Stimulated activated CD4-positive, alpha-beta T cell treated with anti-CD3 and anti-CD28 coated beads, Interleukin-1b, Interleukin-23, amount 100 ng/mL, for 4 hours (primary cell): ENCODE measurements around the gene PRDM5.

Source experiments
- DNase-seq, 2 donors: peaks; one replicate each; pipeline ENCODE4 v3.0.0-alpha.2; 2020; ENCODE audit warnings: low read depth in 2 of 2

PRDM5 gene

DNA sequence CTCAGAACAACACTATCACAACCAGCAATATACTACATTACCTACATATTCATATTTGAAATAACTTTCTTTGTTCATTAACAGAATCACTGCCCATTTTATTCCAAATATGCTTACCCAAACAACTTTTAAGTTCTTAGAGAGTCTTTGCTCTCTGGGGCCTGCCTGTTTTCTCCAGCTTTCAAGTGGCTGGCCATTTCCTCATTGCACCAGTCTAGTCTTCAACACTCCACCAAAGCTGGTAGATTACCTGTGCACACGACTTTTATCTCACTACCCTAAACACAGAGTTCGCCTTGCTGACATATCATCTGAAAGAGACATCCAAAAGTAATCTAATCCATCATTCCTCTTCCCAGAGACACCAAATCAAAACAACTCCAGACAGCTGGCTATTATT is 66.2 kb downstream of the PRDM5 start:
- DNase-seq, result no peak

DNA sequence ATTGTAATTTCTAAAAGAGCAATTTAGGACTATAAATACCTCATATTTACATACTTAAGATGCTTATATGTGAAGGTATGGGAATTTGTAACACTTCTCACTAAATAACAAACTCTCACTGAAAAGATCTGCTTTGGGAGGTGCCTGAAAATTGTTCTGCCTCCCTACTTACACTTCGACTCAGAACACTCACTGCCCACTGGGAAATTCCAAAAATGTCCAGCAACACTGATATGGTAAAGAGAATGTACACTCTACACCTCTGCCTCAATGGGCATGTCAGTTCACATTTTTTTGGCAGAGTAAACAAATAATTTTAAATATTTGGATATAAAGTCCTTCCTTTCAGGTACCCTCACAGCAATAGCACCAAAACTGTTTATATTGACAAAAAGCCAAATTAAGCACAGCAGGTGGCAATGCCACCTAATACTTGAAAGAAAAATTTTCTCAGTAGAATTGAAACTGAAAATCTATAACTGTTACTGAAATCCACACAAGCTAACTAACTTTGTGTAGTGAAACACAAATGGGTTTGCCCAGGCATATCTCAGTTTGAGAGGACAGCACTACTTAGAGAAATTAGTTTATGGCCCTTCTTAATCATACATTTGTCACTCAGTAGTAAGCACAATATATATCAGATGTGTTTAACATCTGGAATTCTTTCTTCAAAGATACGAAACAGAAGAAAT is 67.1 kb downstream of the PRDM5 start:
- DNase-seq, result no peak

DNA sequence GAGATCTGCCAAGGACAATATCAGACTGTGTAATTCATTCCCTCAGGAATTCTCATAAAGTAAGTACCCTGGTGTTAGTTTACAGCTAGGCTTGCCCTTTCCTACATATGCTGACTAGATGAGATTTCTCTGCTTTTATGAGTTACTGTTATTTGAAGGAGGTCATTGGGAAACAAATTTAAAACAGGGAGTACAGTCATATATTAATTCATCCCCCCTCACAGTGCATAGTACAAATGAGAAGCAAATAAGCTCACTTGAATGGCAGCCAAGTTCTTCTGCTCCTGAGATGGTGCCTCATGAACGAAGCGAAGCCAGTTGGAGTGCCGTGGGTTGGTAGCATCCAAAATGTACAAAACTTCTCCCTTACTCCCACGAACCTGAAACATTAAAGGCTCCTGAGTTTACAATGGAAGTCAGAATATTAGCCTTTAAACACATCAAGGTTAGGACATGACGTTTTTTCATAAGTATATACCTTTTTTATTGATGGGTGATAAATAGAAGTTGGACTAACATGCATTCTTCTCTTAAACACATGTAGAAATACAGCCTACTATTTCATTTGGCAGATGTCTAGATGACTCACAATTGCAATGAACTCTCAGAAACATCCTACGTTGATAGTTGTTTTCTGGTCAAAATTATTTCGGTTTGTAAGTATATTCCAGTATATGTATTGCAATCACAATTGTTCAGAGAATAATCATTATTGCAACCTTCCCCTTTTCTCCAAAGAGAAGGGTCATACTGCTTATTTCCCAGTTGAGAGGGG is 69.2 kb downstream of the PRDM5 start:
- no peak for DNase-seq

DNA sequence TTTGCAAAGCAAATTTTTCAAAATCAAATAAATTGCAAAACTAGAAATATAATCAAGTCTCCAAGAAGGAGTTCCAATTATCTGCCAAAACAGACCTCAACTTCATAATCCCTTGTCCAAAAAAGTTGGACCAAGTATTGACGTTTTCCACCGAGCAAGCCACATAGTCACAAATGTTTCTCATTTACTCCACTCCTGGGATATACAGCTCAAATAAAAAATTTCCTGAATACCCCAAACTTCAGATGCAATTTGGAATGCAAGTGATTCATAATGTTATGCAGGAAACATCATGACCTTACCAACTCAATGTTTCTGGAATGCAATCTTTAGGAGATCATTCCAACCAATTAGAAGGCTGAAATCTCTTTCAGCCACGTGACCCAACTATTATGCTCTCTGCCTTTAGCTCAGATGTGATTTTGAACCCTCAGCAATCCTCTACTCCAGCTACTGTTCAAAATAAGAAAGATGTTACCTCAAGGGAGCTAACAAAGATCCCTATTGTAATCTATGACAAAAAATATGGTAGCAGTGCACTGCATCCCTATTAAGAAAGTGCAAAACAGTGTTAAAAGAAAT is 72.4 kb downstream of the PRDM5 start:
- DNase-seq, result no peak

DNA sequence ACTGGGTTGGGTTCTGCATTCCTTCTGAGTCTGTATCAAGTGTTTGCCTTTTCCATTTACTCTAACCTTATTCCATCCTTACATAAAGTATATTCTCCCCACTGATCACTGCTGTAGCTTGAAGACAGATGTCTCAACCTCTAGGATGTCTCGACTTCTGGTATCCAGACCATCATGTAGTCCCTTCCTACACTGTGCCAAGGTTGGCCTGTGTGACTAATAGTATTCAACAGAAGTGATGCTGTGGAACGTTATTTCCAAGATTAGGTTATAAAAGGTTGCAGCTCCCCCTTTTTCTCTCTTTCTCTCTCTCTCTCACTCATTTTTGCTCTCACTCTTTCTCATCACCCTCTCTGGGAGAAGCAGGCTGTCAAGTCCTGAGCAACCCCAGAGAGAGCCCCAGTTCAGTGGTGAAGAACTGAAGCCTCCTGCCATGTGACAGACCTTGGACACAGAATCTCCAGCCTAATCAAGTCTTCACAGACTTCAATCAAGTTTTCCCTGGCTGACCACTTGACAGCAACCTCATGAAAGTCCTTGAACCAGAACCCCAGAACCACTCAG is 75.4 kb downstream of the PRDM5 start:
- no peak for DNase-seq

DNA sequence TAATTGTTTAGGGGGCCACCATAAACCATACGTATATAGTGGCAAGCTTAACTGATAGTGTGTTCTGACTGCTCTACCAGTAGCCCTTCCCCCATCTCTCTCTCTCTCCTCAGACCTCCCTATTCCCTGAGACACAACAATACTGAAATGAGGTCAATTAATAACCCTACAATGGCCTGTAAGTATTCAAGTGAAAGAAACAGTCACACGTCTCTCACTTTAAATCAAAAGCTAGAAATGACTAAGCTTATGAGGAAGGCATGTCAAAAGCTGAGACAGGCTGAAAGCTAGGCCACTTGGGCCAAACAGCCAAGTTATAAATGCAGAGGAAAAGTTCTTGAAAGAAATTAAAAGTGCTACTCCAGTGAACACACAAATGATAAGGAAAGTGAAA is 78.0 kb downstream of the PRDM5 start:
- no peak for DNase-seq

DNA sequence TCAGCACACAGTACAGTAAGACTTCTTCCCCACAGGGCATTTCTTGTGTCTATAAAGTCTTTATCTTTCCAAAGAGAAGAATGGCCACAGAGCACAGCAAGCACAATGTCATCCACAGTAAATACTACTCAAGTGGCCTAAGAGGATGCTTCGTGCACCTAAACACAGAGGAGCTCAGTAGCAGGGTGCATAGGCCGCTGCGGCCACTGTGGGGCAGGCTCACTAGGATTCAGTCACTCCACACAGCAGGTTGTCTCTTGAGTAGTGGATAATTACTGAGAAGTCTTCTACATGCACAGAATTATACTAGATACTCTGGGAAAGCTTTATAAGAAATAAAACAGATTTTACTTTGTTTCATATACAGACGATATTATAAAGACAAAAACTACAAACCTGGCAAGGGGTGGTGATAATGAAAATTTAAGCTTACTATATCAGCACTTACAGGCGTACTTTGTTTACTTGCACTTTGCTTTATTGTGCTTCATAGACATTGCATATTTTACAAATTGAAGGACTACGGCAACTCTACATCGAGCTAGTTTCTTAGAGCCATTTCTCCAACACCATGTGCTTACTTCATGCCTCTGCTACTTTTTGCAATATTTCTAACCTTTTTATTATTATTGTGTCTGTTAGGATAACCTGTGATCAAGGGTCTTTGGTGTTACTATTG is 78.5 kb downstream of the PRDM5 start:
- no peak for DNase-seq

DNA sequence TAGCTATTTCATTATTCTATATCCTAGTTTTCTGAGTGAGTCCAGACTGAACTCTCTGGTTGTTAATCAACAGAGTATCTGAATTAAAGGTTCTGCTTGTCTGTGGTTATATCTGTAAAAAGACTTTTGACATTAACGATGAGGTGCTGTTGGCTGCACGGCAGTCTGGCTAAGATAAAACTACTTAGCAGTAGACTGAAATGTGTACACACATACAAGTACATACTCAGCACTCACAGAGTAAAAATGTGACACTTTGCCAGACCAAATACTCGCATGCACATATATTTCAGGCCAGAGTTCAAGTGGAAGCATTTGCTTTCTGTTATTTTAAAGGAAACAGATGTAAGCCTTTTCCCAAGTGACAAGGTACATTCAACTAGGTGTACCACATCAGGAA is 80.5 kb downstream of the PRDM5 start:
- DNase-seq, result no peak

DNA sequence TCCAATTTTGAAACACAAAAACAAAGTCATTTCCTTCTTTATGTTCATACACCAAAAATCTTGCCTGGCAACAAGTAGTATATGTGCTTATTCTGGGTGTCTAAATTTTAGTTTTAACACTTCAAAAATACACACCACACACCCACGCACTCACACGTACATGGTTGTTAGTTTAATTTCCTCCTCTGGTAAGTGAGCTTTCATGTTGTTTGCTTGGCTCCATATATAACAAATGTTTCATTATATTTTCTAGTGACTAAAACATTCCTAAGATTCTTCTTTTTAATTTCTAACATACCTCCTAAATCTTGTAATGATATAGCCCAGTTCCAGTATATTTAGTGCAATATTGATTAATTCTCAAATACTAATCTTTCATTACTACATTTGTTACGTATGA is 80.9 kb downstream of the PRDM5 start:
- no peak for DNase-seq

DNA sequence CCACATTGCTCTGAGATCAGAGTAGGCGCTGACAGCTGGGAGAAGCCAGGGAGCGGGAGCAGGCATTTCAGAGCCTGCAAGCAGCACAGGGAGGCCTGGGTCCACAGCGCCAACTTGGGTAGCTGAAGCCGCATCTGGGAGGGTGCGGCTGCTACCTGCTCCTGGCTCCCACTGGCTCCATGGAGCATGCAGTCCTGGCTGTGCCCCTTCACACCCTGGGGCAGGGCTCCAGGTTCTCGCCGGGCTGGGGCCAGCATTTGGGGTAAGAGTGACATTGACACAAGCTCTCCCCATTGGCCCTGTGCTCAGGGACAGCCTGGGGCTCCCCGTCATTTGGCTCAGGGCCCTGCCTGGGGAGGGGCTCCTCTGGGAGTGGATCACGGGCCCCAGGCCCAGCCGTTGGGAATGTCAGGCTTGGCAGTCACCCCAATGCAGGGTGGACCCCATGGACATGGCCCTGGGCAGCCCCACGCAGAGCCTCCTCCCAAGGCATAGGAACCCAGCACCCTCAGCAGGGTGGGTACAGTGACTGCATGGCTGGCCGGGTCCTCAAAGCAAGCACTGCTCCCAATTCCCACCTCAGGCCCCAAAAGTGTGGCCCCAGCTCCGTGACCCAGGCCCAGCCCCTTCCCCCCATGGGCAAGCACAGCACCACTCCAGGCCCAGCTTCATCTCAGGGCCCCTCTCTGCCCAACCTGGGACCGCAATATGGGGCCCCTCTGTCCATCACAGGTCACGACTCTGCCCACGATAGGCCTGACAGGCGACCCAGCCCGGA is 82.4 kb downstream of the PRDM5 start:
- no peak for DNase-seq

DNA sequence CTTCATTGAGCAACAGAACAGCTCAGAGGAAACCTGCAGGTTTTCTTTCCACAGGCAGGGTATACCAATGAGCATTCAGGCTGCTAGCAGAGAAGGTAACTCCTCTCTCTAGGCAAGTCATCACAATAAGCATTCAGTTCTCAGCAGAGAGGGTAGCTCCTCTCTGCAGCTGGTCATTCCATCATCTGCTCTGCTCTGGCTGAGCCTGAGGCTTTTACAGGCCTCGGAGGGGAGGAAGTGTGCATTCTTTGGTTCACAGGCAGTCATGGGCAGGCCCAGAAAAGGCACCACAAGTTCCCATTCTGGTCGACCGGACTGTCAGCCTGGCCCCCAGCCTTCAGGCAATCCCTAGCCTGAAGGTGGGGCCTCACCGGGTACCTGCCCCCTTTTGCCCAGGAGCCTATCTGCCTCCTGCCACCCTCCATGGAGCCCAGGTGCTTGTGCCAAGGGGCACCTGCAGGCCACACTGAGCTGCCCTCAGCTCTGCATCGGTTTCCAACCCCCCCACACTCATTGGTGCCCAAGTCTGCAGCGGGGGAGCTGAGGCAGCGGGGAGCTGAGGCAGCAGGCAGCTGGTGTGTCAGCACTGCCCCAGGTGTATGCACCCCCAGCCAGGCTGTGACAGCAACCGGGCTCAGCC is 83.1 kb downstream of the PRDM5 start:
- DNase-seq, result no peak

DNA sequence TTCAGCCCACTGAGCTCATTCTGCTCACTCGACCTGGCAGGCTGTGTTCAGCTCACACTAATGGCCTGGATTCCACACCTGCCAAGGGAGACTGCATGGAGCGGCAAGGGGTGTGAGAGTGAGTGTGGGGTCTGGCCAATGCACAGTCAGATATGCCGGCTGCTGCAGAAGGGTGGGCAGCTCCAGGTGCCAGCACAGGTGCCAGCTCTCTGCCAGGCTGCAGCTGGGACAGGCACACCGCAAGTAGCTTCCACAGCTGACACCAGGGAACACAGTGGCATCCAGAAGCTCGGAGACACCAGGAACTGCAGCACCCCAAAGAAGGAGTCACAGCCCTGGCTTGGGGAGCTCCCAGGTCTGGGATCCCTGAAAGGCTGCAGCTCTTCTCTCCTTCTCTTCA is 83.7 kb downstream of the PRDM5 start:
- DNase-seq, result no peak

DNA sequence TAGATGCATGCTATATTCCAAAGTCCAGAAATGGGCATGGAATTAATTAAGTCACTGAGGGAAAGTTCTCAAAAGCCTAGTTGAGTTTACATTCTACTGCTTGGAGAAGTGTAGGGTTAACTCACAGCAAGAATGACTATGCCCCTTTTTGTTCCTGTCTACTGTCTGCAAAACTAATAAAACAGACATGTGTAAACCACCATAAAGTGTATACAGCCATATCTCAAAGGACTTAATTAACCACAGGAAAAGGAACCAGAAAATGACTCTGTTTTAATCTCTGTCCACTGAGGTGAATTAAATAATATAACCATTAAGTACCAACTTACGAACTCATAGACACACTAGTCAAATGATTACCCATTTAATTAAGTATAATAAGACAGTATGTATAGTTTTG is 84.9 kb downstream of the PRDM5 start:
- DNase-seq, result no peak

DNA sequence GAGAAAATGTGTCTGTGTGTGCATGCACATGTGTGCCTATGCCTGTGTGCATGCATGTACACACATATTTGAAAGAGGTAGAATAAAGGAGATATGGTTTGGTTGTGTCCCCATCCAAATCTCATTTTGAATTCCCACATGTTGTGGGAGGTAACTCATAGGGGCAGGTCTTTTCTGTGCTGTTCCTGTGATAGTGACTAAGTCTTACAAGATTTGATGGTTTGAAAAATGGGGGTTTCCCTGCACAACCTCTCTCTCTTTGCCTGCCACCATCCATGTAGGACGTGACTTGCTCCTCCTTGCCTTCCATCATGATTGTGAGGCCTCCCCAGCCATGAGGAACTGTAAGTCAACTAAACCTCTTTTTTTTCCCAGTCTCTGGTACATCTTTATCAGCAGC is 87.2 kb downstream of the PRDM5 start:
- no peak for DNase-seq

DNA sequence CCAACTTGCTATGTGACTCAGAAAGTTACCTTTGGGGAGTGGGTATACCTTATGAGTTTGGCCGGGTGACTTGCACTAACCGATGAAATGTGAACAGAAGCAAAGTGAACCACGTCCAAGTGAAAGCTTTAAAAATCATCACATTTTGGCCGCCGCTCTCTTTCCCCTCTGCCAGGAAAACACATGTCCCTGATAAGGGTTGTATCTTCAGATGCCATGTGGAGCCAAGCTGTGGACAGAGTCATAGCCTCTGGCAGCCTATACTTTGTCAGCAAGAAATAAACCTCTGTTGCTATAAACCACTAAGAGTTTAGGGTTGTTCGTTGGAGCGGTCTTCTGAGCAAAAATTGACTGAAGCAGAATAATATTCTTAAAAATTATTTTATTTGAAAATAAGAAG is 92.3 kb downstream of the PRDM5 start:
- DNase-seq, result no peak

DNA sequence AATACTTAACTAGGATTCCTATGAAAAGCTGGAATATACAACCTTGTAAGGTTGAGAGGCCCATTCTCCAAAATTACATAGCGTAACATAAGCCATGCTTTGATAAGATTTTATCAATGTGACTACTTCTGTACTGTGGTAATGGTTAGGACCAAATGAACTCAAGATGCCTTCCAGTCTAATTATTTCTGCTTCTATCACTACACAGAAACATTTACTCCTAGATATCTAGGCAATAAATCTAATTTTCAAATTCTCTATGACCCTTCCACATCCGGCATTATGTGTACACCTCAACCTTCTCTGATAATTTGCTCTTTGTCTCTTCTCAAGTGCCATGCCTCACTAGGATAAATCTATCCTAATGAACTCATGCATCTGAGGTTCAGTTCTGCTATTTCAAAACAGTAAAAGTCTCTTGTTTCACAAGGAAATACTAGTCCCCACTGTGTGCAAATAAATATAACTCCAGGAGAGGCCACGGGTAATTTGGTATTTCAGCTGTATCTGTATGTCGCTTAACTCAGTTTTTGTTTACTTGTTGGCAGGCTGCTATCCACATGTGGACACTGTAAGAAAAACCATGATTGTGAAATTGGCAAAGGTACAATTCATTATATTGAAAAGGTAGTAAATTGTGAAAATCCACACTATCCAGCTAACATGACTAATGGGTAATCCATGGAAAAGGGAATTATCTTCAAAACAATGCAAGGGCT is 93.3 kb downstream of the PRDM5 start:
- no peak for DNase-seq

DNA sequence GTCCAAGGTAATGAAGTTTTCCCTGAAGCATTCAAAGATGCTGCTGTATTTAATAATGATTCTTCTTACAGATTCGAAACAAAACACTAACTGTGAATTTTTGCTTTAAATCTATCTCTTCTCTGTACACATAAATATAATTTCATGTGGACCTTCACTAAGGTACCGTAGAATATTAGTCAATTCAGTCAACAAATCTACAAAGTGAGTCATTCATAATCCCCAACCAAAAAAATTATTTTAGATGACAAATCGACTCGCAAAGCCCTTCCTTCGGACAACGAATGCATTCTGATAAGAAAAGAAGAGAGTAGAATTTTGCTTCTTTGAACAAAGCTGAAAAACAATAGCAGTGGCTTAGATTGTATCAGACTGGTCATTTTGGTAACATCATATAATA is 95.7 kb downstream of the PRDM5 start:
- no peak for DNase-seq

DNA sequence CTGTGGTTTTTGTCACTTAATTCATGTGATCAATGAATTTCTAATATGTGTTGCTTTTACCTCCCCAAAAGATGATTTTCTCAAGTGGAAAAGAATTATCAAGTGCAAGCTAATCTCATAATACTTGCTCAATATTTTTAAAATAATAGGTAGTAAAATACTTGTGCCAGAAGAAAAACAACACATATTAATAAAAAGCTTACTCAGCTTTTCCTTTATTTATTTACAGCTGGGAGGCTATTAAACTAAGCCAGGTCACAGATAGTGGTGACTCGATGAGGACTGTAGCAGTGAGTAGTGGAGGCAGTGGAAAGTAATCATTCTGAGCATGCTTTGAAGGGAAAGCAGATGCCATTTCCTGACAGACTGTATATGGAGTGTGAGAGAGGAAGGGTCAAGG is 96.1 kb downstream of the PRDM5 start:
- no peak for DNase-seq

DNA sequence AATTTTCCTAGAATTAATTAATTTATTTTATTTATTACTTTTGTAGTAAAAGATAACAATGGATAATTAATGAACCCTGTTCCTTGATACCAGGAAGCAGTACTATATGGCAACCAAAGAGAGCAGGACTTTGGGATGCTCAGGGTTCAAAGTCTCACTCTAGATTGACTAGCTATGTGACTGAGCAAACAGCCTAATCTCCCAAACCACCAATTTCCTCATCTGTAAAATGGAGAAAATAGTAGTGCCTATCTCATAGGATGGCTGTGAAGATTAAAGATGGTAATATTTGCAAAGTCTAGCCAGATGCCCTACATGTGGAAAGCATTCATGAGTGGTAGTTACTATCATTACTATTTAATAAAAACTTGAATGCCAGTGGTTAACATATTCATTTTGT is 97.6 kb downstream of the PRDM5 start:
- no peak for DNase-seq

DNA sequence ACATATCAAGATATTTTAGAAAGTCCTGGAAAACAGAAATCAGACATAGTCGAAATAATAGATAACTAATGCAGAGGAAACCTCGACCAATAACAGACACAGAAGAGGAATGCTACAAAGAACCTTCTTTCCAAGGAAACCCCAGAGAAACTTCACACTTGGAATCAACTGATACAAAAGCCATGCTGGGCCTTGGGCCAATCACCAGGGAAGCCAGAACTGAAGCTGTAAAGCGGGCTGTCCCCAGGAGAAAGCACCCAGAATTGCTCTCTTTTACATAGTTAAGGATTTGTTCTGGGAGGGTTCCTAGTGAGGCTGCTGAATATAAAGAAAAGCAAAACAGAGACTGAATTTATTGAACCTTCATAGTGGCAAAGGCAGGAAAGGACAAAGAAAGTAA is 100.5 kb downstream of the PRDM5 start:
- no peak for DNase-seq
